HG03060 (cell line): ENCODE measurements around the gene HOXB7.

Experiments used
- ATAC-seq: cut with Tn5 transposase; IDR thresholded peaks from one replicate; pipeline ENCODE4 v1.9.1; 2021; ENCODE audit warnings: low read depth, moderate number of reproducible peaks; ENCODE audit not compliant: unreplicated experiment

HOXB7 gene

GRCh38 chr17:48637323-48638260 is 26.8 kb upstream of the HOXB7 start:
- no peak for ATAC-seq

GRCh38 chr17:48636177-48637018 is 25.6 kb upstream of the HOXB7 start:
- no peak for ATAC-seq

- no peak for ATAC-seq
Measured at GRCh38 chr17:48634493-48635208, 23.8 kb upstream of the HOXB7 start.

- no peak for ATAC-seq
Measured at GRCh38 chr17:48633266-48633677, 22.5 kb upstream of the HOXB7 start.

- ATAC-seq = no peak
Measured at GRCh38 chr17:48632579-48633265, 21.9 kb upstream of the HOXB7 start.

- ATAC-seq = no peak
Measured at GRCh38 chr17:48631693-48632578, 21.1 kb upstream of the HOXB7 start.

GRCh38 chr17:48630925-48631692 is 20.3 kb upstream of the HOXB7 start:
- ATAC-seq = no peak

GRCh38 chr17:48630009-48630924 is 19.4 kb upstream of the HOXB7 start:
- ATAC-seq = no peak

- no peak for ATAC-seq
Measured at GRCh38 chr17:48629411-48629759, 18.6 kb upstream of the HOXB7 start.

- no peak for ATAC-seq
Measured at GRCh38 chr17:48628649-48629410, 18.0 kb upstream of the HOXB7 start.

GRCh38 chr17:48627623-48628521 is 17.1 kb upstream of the HOXB7 start:
- no peak for ATAC-seq

- no peak for ATAC-seq
Measured at GRCh38 chr17:48627118-48627597, 16.3 kb upstream of the HOXB7 start.

- no peak for ATAC-seq
Measured at GRCh38 chr17:48626245-48627117, 15.7 kb upstream of the HOXB7 start, which contains the start of gene HOXB9. Gene HOXB9, minus strand, starts transcription at chr17:48626358. Its CDS starts 89 bp downstream, at chr17:48626269.

- no peak for ATAC-seq
Measured at GRCh38 chr17:48625495-48626244, 14.9 kb upstream of the HOXB7 start.
